PC-3 (cell line): ENCODE data around the gene LMTK2.

Experiments used
- CTCF ChIP-seq: fragments of 300-600 bp; sonication (generic); conservative IDR thresholded peaks from 2 replicates; pipeline ENCODE4 v1.5.1; 2017; ENCODE audit warnings: antibody characterized with exemption, low read depth, mild to moderate bottlenecking, low read length
- EZH2 ChIP-seq: fragments of 300-600 bp; sonication (generic); IDR thresholded peaks from one replicate; pipeline ENCODE4 v1.6.1; 2017; ENCODE audit warnings: antibody characterized with exemption, mild to moderate bottlenecking, low read length; ENCODE audit not compliant: unreplicated experiment

- no peak for TF ChIP-seq CTCF
- no peak for TF ChIP-seq EZH2
Measured at GRCh38 chr7:98233219-98234070, 126.8 kb downstream of the LMTK2 start.
